ENCODE results near the gene PRSS33.
A peak's percentile ranks its signal among the peaks of the same experiment; 100 is the strongest.

PRSS33 gene

GRCh38 chr16:2798723-2799204 is 11.4 kb upstream of the PRSS33 start:
- DNase-seq, result no peak

GRCh38 chr16:2795395-2796143 is 8.2 kb upstream of the PRSS33 start:
- DNase-seq, result peak; percentile 2

- DNase-seq, result no peak
Measured at GRCh38 chr16:2792940-2793339, 5.6 kb upstream of the PRSS33 start.

- peak; percentile 2 for DNase-seq
Measured at GRCh38 chr16:2791174-2791573, 3.8 kb upstream of the PRSS33 start.

- DNase-seq, result no peak
Measured at GRCh38 chr16:2790631-2791030, 3.3 kb upstream of the PRSS33 start.

GRCh38 chr16:2787961-2788360 is 601 bp upstream of the PRSS33 start:
- DNase-seq, result no peak

- DNase-seq, result no peak
Measured at GRCh38 chr16:2786826-2787151, 571 bp downstream of the PRSS33 start.

GRCh38 chr16:2786061-2786825 is 1.1 kb downstream of the PRSS33 start:
- peak; percentile 4 for DNase-seq

GRCh38 chr16:2785101-2785991 is 2.0 kb downstream of the PRSS33 start:
- peak; percentile 89 for DNase-seq

GRCh38 chr16:2784358-2785100 is 2.8 kb downstream of the PRSS33 start:
- no peak for DNase-seq

- no peak for DNase-seq
Measured at GRCh38 chr16:2783581-2784357, 3.6 kb downstream of the PRSS33 start.

GRCh38 chr16:2782583-2783351 is 4.6 kb downstream of the PRSS33 start:
- peak; percentile 30 for DNase-seq

- DNase-seq, result no peak
Measured at GRCh38 chr16:2779978-2780898, 7.1 kb downstream of the PRSS33 start.

GRCh38 chr16:2779151-2779920 is 8.0 kb downstream of the PRSS33 start:
- DNase-seq, result no peak

GRCh38 chr16:2778630-2778958 is 8.8 kb downstream of the PRSS33 start:
- no peak for DNase-seq

GRCh38 chr16:2777903-2778629 is 9.3 kb downstream of the PRSS33 start:
- DNase-seq, result peak; percentile 47

GRCh38 chr16:2777231-2777902 is 10.0 kb downstream of the PRSS33 start, which contains the start of gene ELOB:
ELOB (minus strand) TSS chr16:2777280; CDS start chr16:2777239, 41 bp downstream.
- peak; percentile 94 for DNase-seq
